Keratinocyte (primary cell): ENCODE measurements around the gene KCNJ1. TPM values are rescaled to one million over a fixed set of nuclear protein-coding genes. Genes with fewer than 3 reads are reported as not detected.

Experiments
- DNase-seq: peaks from one replicate; pipeline ENCODE4 v3.0.0-alpha.2; 2011; ENCODE audit warnings: low read depth, missing footprints, low spot score
- FAIRE-seq: peaks from 2 replicates; lab custom pipeline; 2011; peaks lifted over from hg19 to GRCh38; lab: Jason Lieb, UNC
- H2AFZ ChIP-seq: 2 replicates; pipeline ENCODE4 v1.6.0; 2012; ENCODE audit warnings: low read length, control low read depth, inconsistent platforms; ENCODE audit not compliant: control insufficient read depth
- H3K27ac ChIP-seq: 2 replicates; pipeline ENCODE4 v1.5.1; 2011; ENCODE audit warnings: low read length; ENCODE audit not compliant: control insufficient read depth, insufficient read depth
- H3K27me3 ChIP-seq: 3 replicates; pipeline ENCODE4 v1.6.0; 2011; ENCODE audit warnings: low read length; ENCODE audit not compliant: control insufficient read depth, insufficient read depth; ENCODE audit errors: extremely low read depth
- H3K36me3 ChIP-seq, 2 experiments: 2 replicates in 1 of 2; 3 replicates in 1 of 2; pipeline ENCODE4 v1.5.1; 2011; ENCODE audit warnings: low read length in 2 of 2, mild to moderate bottlenecking in 1 of 2; ENCODE audit not compliant: control insufficient read depth in 2 of 2, insufficient read depth in 2 of 2; ENCODE audit errors: extremely low read depth in 1 of 2
- H3K4me1 ChIP-seq: 3 replicates; pipeline ENCODE4 v1.5.1; 2011; ENCODE audit warnings: low read length; ENCODE audit not compliant: control insufficient read depth, insufficient read depth; ENCODE audit errors: extremely low read depth
- H3K4me2 ChIP-seq: 3 replicates; pipeline ENCODE4 v1.6.0; 2011; ENCODE audit warnings: low read depth, low read length; ENCODE audit not compliant: control insufficient read depth, insufficient read depth; ENCODE audit errors: extremely low read depth
- H3K4me3 ChIP-seq, 3 experiments: fragments of 200-600 bp in 1 of 3; sonication (generic) in 1 of 3; 2 replicates in 2 of 3; 3 replicates in 1 of 3; pipeline ENCODE4 v1.5.1; 2011 to 2016; ENCODE audit warnings: low read length in 3 of 3, mild to moderate bottlenecking in 3 of 3, control low read depth in 2 of 3, inconsistent platforms in 1 of 3, low read depth in 1 of 3, mixed read lengths in 1 of 3, mixed run types in 1 of 3, moderate library complexity in 1 of 3; ENCODE audit not compliant: control insufficient read depth in 2 of 3, insufficient read depth in 2 of 3; ENCODE audit errors: extremely low read depth in 1 of 3
- H3K79me2 ChIP-seq: 2 replicates; pipeline ENCODE4 v1.6.0; 2012; ENCODE audit warnings: low read length; ENCODE audit not compliant: control insufficient read depth, insufficient read depth
- H3K9ac ChIP-seq: 3 replicates; pipeline ENCODE4 v1.6.0; 2011; ENCODE audit warnings: low read length; ENCODE audit not compliant: control insufficient read depth, insufficient read depth; ENCODE audit errors: extremely low read depth
- H3K9me1 ChIP-seq: 3 replicates; pipeline ENCODE4 v1.6.0; 2011; ENCODE audit warnings: low read length; ENCODE audit not compliant: control insufficient read depth, insufficient read depth; ENCODE audit errors: extremely low read depth
- H3K9me3 ChIP-seq: 2 replicates; pipeline ENCODE4 v1.5.1; 2012; ENCODE audit warnings: low read depth, low read length; ENCODE audit not compliant: control insufficient read depth
- H4K20me1 ChIP-seq: 3 replicates; pipeline ENCODE4 v1.6.0; 2011; ENCODE audit warnings: low read length; ENCODE audit not compliant: control insufficient read depth, insufficient read depth; ENCODE audit errors: extremely low read depth
- CTCF ChIP-seq, 3 experiments: IDR thresholded peaks in 1 of 3; conservative IDR thresholded peaks in 1 of 3; optimal IDR thresholded peaks in 1 of 3; 2 replicates in 2 of 3; 3 replicates in 1 of 3; pipeline versions ENCODE3 to v1.5.1; 2011; ENCODE audit warnings: low read length in 3 of 3, mild to moderate bottlenecking in 3 of 3, moderate library complexity in 2 of 3, control low read depth in 1 of 3, inconsistent platforms in 1 of 3; ENCODE audit not compliant: insufficient read depth in 2 of 3; ENCODE audit errors: extremely low read depth in 1 of 3
- EZH2 ChIP-seq: IDR thresholded peaks from one replicate; pipeline ENCODE4 v1.6.1; 2012; ENCODE audit warnings: inconsistent platforms, mild to moderate bottlenecking, low read length, moderate library complexity
- dilution Hi-C: fragments of 300-500 bp; cut with MboI; formaldehyde crosslinking; loops from one replicate; pipeline ENCODE4 v1.7.0; 2020; ENCODE audit warnings: low sequenced_read_pairs; ENCODE audit not compliant: extremely low pct_ligation_motif_present
- polyA plus RNA-seq, 5 experiments: library from polyadenylated mRNA; depleted of rRNA in 3 of 5; stranded (reverse) in 3 of 5; stranded (forward) in 1 of 5; unstranded in 1 of 5; fragments of >200 nt; gene quantifications; 1 replicate in 1 of 5; 2 replicates in 3 of 5; 3 replicates in 1 of 5; pipeline versions ENCODE4 v1.2.1 to v1.2.3, GENCODE V29; 2011 to 2012; ENCODE audit warnings: missing spikeins in 2 of 5, low read depth in 1 of 5, low replicate concordance in 1 of 5

KCNJ1 gene
- polyA plus RNA-seq, 1 donor (not counting 4 experiments of a cell fraction or from before 2014, with no cell fraction given), result 0.12 TPM

DNA sequence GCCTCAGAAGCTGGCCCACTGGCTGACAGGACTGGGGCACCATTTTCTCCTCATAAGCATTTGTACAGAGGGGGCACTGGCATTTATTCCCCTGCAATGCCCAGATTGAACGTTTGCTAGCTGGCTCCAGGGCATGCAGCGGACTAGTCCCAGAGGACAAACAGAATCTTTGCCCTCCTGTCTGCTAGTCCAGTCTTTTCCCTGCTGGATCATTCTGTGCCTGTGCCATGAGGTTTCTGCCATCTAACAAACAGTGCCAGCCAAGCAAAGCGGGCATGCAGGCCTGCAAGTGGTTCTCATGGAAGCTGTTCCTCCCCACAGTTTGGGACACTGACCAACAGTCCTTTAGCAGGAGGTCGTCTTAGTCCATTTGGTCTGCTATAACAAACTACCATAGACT, 53.4 kb downstream of the KCNJ1 start:
- Histone ChIP-seq H3K79me2 (no peaks in the 10 kb centered on the region), H3K9me3 (no peaks in the 10 kb centered on the region), H3K36me3 (no peaks in the 10 kb centered on the region), H3K9me1 (no peaks in the 10 kb centered on the region), H3K27ac (no peak overlapping the region), H3K9ac (no peak overlapping the region), H3K4me1 (peaks cover 3% of the 10 kb centered on the region), H3K4me3 (no peak overlapping the region), H3K4me2 (no peak overlapping the region), H2AFZ (no peak overlapping the region), H4K20me1 (no peaks in the 10 kb centered on the region), H3K27me3 (no peaks in the 10 kb centered on the region)
- FAIRE-seq, result no peak
- dilution Hi-C loops, result no loop called here
- DNase-seq, result no peak
- TF ChIP-seq CTCF (optimal IDR thresholded peaks at IDR 0.05 in 1 of 3, IDR thresholded peaks at IDR 0.05 in 1 of 3, conservative IDR thresholded peaks at IDR 0.05 in 1 of 3; ENCODE audit: extremely low read depth in 1 of 3, insufficient read depth in 2 of 3, low read length in 3 of 3) (no peak), EZH2 (no peak)

GRCh38 chr11:128810784-128811514, 56.1 kb downstream of the KCNJ1 start:
- DNase-seq, result no peak

More at GRCh38 chr11:128810784-128811514, 56.1 kb downstream of the KCNJ1 start:
- Histone ChIP-seq H3K27me3 (no peaks in the 10 kb centered on the region), H3K79me2 (no peaks in the 10 kb centered on the region), H3K9me1 (no peaks in the 10 kb centered on the region), H3K9me3 (no peaks in the 10 kb centered on the region), H3K36me3 (no peaks in the 10 kb centered on the region), H3K4me1 (peaks cover 3% of the 10 kb centered on the region), H2AFZ (no peak overlapping the region), H4K20me1 (no peaks in the 10 kb centered on the region), H3K4me3 (no peak overlapping the region), H3K27ac (no peak overlapping the region), H3K4me2 (no peak overlapping the region), H3K9ac (no peak overlapping the region)
- no peak for FAIRE-seq
- no peak for TF ChIP-seq EZH2
- no peak for TF ChIP-seq CTCF (optimal IDR thresholded peaks at IDR 0.05 in 1 of 3, IDR thresholded peaks at IDR 0.05 in 1 of 3, conservative IDR thresholded peaks at IDR 0.05 in 1 of 3; ENCODE audit: extremely low read depth in 1 of 3, insufficient read depth in 2 of 3, low read length in 3 of 3)
- dilution Hi-C loops, result no loop called here
